Transverse colon (tissue), 4 donors: ENCODE results near the gene FAM234A. TPM values are rescaled to one million over a fixed set of nuclear protein-coding genes. Genes with fewer than 3 reads are reported as not detected.
A peak's percentile ranks its signal among the peaks of the same experiment; 100 is the strongest.

Source experiments
- DNase-seq: peaks from one replicate; pipeline ENCODE4 v3.0.0-alpha.2; 2019
- H3K27ac ChIP-seq, 4 donors: fragments of 200-600 bp; sonication (generic); 2 replicates each; pipeline ENCODE4 v1.5.1; 2016 to 2018; ENCODE audit warnings: inconsistent platforms in 4 of 4
- H3K27me3 ChIP-seq: fragments of 200-600 bp; sonication (generic); 2 replicates; pipeline ENCODE4 v1.5.1; 2017; ENCODE audit warnings: inconsistent platforms
- H3K36me3 ChIP-seq, 4 donors: fragments of 200-600 bp; sonication (generic); 2 replicates each; pipeline ENCODE4 v1.5.1; 2017 to 2019; ENCODE audit warnings: inconsistent platforms in 4 of 4
- H3K4me1 ChIP-seq, 4 donors: fragments of 200-600 bp; sonication (generic); 2 replicates each; pipeline ENCODE4 v1.5.1; 2017 to 2020; ENCODE audit warnings: inconsistent platforms in 4 of 4
- H3K4me3 ChIP-seq, 4 donors: fragments of 200-600 bp; sonication (generic); 1 replicate in 1 of 4; 2 replicates in 3 of 4; pipeline versions ENCODE4 v1.5.1 to v1.6.1; 2017 to 2019; ENCODE audit warnings: inconsistent platforms in 4 of 4
- H3K9me3 ChIP-seq, 2 donors: fragments of 200-600 bp; sonication (generic); 2 replicates each; pipeline ENCODE4 v1.5.1; 2017 to 2019; ENCODE audit warnings: inconsistent platforms in 2 of 2
- CTCF ChIP-seq, 5 experiments: fragments of 200-600 bp in 3 of 5; fragments of 450-650 bp in 2 of 5; sonication (generic) in 3 of 5; IDR thresholded peaks; 1 replicate in 2 of 5; 2 replicates in 3 of 5; pipeline ENCODE4 v1.5.1; 2016 to 2017; ENCODE audit warnings: antibody characterized with exemption in 5 of 5, inconsistent platforms in 3 of 5, mild to moderate bottlenecking in 2 of 5, moderate library complexity in 1 of 5
- EP300 ChIP-seq: sonication (generic); formaldehyde crosslinking; IDR thresholded peaks from one replicate; pipeline ENCODE4 v1.6.1; 2017; ENCODE audit warnings: antibody characterized with exemption, low read depth
- POLR2A ChIP-seq: fragments of 450-650 bp; IDR thresholded peaks from one replicate; pipeline ENCODE4 v1.6.1; 2016; ENCODE audit warnings: antibody characterized with exemption, mild to moderate bottlenecking, moderate library complexity
- POLR2AphosphoS5 ChIP-seq, 3 donors: sonication (generic); formaldehyde crosslinking; IDR thresholded peaks; one replicate each; pipeline ENCODE4 v1.6.1; 2016; ENCODE audit warnings: antibody characterized with exemption in 3 of 3
- WGBS, 2 donors: methylation state at CpG; one replicate each; pipeline ENCODE4 v1.1.5; 2018; ENCODE audit warnings: low coverage in 1 of 2; 5-methylcytosine and 5-hydroxymethylcytosine counted together
- in situ Hi-C, 4 donors: fragments of 200-750 bp; cut with MboI; loops; one replicate each; pipeline versions ENCODE4 v1.15.0 to v1.15.1; 2017; ENCODE audit warnings: low sequenced_read_pairs in 3 of 4, low pct_ligation_motif_present in 1 of 4, low pct_unique_long_range_greater_than_20kb in 1 of 4
- intact Hi-C: fragments of 100-400 bp; cut with DNase I; formaldehyde crosslinking; loops from one replicate; pipeline ENCODE4 v1.15.1; 2023; ENCODE audit warnings: low total_unique reads
- total RNA-seq, 4 donors: library from RNA; depleted of rRNA; stranded (reverse); fragments of >200 nt; gene quantifications; one replicate each; pipeline ENCODE4 v1.1.0, GENCODE V29; 2016

FAM234A gene
- total RNA-seq, 4 donors from 2014 or later, result 55.4 to 328 (median 112) TPM

- Histone ChIP-seq H3K27ac (no peak overlapping the region), H3K4me1 (peaks cover 0 to 22% (median 6%) of the 10 kb centered on the region in 4 donors), H3K9me3 (no peaks in the 10 kb centered on the region), H3K36me3 (no peaks in the 10 kb centered on the region), H3K27me3 (no peaks in the 10 kb centered on the region), H3K4me3 (no peak overlapping the region)
- in situ Hi-C loops, result no loop called here
- whole genome bisulfite sequencing, 2 donors, result 94 to 98% methylated on average over 6 to 12 of the region's 12 CpGs
- intact Hi-C loops, result loop anchor here (10.0 kb wide), 1 partner anchor 108 kb away; the partner anchor contains the start of gene AXIN1
- TF ChIP-seq CTCF (IDR thresholded peaks at IDR 0.05), result no peak
- no peak for TF ChIP-seq POLR2A
- no peak for TF ChIP-seq POLR2AphosphoS5 (IDR thresholded peaks at IDR 0.05)
- TF ChIP-seq EP300, result no peak
- no peak for DNase-seq
Observed at GRCh38 chr16:247027-247426, 12.4 kb downstream of the FAM234A start.

GRCh38 chr16:249431-249830, 14.8 kb downstream of the FAM234A start:
- peaks cover 0 to 4% (median under 1%) of the 10 kb centered on the region in 4 donors for H3K36me3 ChIP-seq
- WGBS, 2 donors, result 88 to 90% methylated on average over 7 to 10 of the region's 12 CpGs
- TF ChIP-seq POLR2AphosphoS5 (IDR thresholded peaks at IDR 0.05) (no peak), CTCF (IDR thresholded peaks at IDR 0.05) (no peak), EP300 (no peak), POLR2A (no peak)
- H3K4me3 ChIP-seq, result no peak overlapping the region
- intact Hi-C loops, result loop anchor here (10.0 kb wide), 1 partner anchor 105 kb away; the partner anchor contains the start of gene AXIN1
- no peak for DNase-seq
- H3K4me1 ChIP-seq, result peaks cover 5 to 43% (median 27%) of the 10 kb centered on the region in 4 donors
- no peaks in the 10 kb centered on the region for H3K9me3 ChIP-seq
- in situ Hi-C loops, result no loop called here
- H3K27ac ChIP-seq, result no peak overlapping the region
- H3K27me3 ChIP-seq, result no peaks in the 10 kb centered on the region

- TF ChIP-seq POLR2A (no peak), POLR2AphosphoS5 (IDR thresholded peaks at IDR 0.05) (peak in 1 of 3 donors; percentile 11), CTCF (IDR thresholded peaks at IDR 0.05) (no peak), EP300 (no peak)
- intact Hi-C loops (no loop called here), in situ Hi-C loops (no loop called here)
- no peaks in the 10 kb centered on the region for H3K9me3 ChIP-seq
- 46 to 48% methylated on average over 18 to 30 of the region's 30 CpGs for WGBS, 2 donors
- H3K4me3 ChIP-seq, result peak overlapping the region in 2 of 4 donors; percentile 1 to 24
- peaks cover 0 to 9% (median 2%) of the 10 kb centered on the region in 4 donors for H3K36me3 ChIP-seq
- peak; percentile 72 for DNase-seq
- H3K4me1 ChIP-seq, result peaks cover 5 to 43% (median 27%) of the 10 kb centered on the region in 4 donors
- H3K27ac ChIP-seq, result peak overlapping the region; percentile 48 to 80 (median 64)
- H3K27me3 ChIP-seq, result no peaks in the 10 kb centered on the region
Observed at GRCh38 chr16:252366-253337, 18.0 kb downstream of the FAM234A start.

- intact Hi-C loops, result no loop called here
- Histone ChIP-seq H3K9me3 (no peaks in the 10 kb centered on the region), H3K36me3 (peaks cover 0 to 9% (median 2%) of the 10 kb centered on the region in 4 donors), H3K27ac (peak overlapping the region; percentile 48 to 80 (median 64)), H3K4me3 (no peak overlapping the region), H3K27me3 (no peaks in the 10 kb centered on the region), H3K4me1 (peaks cover 5 to 43% (median 27%) of the 10 kb centered on the region in 4 donors)
- peak; percentile 43 for DNase-seq
- peak in 1 of 3 donors; percentile 29 for TF ChIP-seq POLR2AphosphoS5 (IDR thresholded peaks at IDR 0.05)
- TF ChIP-seq POLR2A, result peak; percentile 33
- TF ChIP-seq CTCF (IDR thresholded peaks at IDR 0.05), result no peak
- in situ Hi-C loops, result no loop called here
- 82% methylated on average over 6 of the region's 6 CpGs; no CpG with 5 or more reads in 1 of the 2 donors for WGBS, 2 donors
Observed at GRCh38 chr16:253833-254232, 19.2 kb downstream of the FAM234A start.
